HG02588 (cell line): ENCODE measurements around the gene PPIC.
A peak's percentile ranks its signal among the peaks of the same experiment; 100 is the strongest.
"Not testable (repeated sequence)": the region's sequence is repeated elsewhere in the genome, so short reads cannot be mapped to it uniquely, and the experiment has no call there.

Source experiments
- ATAC-seq: cut with Tn5 transposase; IDR thresholded peaks from one replicate; pipeline ENCODE4 v1.9.1; 2021; ENCODE audit warnings: mild to moderate bottlenecking, moderate library complexity; ENCODE audit not compliant: unreplicated experiment

The PPIC gene

DNA sequence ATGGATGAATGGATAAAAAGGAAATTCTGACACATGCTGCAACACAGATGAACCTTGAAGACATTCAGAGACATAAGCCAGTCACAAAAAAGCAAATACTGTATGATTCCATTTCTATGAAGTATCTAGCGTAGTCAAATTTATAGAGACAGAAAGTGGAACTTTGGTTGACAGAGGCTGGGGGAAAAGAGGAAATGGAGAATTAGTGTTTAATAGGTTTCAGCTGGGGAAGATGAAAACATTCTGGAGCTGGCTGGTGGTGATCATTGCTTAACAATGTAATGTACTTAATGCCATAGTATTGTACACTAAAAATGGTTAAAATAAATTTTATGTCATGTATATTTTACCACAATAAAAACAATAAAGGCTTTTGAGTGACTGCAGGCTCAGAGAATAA lies 24.2 kb downstream of the PPIC start:
- no peak for ATAC-seq

DNA sequence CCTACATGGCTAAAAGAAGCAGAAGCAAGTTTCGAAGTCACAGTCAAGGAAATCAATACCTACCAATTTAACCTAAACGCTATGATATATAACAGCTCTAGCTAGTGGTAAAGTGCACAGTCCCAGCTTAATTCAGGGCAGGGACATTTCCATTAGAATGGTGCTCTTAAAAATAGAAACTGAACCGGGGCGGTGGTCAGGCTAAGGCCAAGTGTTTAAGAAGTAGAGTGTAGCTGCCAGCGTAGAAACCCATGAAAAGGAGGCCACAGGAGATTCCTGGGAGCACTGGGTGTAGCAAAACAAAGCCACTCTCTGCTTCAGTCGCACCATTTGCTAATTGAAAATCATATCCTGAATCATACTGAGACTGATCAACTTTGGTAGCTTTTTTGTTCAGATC lies 28.8 kb downstream of the PPIC start:
- no peak for ATAC-seq

DNA sequence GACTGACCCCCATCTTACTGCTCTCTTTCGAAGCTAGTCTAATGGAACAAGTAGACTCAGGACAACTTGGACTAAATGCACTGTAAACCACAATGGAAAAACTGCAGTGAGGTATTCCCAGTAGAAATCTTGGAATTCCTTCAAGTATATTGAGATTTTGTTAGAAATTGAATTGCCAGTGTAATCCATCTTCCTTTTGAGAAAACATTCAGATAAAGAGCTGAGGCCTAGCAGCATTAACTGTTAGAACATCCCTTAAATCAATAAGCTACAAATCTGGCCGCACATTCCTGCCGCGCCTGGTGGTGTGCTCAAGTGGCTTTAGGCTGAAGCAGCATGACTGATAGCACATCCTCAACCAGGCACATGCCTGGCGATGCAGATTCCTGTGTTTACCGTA lies 29.3 kb downstream of the PPIC start:
- ATAC-seq = no peak

DNA sequence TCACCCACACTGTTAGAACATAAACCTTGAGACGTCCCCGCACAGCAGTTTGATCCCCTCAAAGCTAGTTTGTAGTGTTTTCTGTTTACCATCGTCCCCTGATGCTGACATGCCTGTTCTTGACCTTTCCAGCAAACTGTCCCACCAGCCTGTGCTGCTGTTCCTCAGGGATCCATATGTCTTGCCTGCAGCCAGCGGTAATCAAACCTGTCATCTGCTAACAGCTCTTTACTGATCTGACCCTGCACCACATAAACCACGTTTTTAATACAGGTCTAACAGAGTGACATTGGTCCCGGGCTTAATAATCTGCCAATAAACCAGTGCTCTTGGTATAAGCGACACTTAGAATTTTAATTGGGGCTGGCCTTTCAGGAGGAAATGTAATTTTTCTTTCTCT lies 34.7 kb downstream of the PPIC start:
- no peak for ATAC-seq

DNA sequence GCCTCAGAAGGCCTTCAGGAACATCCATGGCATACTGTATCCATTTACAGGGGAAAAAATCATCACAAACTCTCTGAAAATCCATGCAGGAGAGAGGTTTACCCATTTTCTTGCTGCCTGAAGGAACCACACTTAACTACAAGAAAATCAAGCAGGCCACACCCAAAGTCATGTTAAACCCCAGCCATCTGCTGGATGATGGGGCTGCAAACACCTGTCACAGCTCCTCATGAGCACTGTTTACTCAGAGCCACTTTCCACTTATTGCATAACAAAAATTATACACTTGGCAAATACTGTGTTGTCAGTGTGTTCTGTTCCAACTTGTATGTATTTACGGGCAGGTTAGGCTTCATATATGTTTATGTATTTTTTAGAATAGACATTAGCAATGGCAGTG lies 35.8 kb downstream of the PPIC start:
- ATAC-seq = no peak

DNA sequence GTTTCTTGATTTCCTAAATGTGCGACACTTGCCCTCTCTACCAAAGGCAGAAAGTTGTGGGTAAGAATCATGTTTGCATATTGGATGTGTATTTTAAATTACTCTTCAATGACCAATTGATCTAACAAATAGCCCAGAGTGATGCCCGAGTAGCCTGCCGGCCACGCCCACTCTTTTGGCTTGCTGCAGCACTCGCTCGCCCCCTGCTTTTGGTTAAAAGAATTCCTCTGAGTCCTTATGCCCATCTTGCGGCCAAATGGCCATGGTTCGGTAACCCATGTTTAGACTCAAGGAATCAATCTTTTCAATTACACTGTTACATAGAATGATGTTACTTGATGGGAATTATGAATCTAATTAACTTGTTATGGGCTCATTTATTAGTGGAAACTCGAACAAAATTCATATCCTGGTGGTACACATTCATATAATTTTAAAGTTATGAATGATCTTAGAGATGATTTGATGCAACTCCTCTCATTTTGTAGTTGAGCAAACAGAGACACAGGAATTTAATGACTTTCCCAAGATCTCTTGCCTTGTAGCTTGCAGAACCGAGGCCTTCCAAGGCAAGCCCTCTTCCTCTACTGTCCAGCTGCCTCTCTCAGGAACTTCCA lies 36.5 kb downstream of the PPIC start:
- peak; percentile 92 for ATAC-seq

DNA sequence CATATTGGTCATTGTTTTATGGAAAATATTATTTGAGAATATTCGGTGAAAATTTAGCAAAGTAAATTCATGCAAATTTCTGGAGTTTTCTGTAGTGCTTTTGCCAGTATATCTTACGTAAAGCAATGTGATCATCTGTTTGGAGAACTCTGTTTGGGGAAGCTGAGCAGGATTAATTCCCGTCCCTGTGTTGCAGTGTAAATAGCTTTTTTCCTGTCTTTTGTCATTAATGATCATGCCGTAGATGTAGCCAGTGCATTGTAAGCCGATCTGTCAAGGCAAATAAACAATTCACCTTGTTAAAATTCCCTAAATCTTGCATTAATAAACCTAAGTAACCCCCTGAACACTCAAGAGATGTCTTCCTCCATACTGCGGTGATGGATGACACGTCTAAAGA lies 39.2 kb downstream of the PPIC start:
- no peak for ATAC-seq

DNA sequence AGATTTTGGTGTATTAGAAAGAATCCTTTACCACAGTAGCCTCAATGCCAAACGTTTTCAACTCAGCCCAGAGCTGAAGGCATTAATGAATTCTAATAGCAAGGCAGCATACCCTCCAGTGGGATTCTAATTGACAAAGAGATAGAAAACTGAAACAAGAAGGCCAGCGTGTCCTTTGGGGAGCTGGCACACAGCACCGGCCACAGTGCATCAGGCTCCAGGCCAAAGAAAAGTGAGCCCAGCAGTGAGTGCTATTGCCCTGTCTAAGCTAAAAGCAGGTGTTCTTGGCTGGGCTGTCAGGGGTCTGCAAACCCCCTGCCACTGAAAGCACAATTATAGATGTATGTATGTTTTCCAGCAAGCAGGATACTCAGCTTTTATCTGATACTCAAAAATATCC lies 40.4 kb downstream of the PPIC start:
- ATAC-seq = no peak

DNA sequence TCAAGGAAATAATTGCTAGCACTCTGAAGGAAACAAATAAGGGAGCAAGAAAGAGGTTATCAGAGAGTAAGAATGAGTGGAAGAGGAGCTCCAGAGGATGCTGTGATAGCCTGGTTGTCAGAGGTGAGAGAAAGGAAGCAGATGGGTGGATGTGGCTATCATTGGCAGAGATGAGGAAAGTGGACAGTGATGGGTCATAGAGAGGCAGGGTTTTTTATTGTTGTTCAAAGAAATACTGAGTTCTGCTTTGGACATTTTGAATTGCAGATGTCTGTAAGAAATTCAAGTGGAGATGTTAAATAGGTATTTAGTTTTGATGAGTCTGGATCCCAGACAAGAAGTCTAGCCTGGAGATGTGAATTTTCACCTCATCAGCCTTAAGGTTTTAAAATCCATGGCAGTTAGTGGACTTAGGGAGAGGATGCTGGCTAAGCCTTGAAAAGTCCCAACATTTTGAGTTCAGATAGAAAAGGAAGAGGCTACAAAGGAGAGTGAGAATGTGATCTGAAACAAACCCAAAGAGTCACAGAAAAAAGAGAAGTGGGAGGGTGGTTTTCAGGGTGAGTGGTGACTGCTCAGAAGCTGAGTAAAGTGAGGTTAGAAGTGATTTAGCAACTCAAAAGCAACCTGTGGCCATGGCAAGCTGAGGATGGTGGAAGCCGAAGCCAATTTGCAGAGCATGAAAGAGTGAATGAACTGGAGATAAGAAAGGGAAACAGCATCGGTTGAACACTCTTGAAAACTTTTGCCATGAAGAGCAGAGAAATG lies 50.4 kb downstream of the PPIC start:
- peak; percentile 91 for ATAC-seq

DNA sequence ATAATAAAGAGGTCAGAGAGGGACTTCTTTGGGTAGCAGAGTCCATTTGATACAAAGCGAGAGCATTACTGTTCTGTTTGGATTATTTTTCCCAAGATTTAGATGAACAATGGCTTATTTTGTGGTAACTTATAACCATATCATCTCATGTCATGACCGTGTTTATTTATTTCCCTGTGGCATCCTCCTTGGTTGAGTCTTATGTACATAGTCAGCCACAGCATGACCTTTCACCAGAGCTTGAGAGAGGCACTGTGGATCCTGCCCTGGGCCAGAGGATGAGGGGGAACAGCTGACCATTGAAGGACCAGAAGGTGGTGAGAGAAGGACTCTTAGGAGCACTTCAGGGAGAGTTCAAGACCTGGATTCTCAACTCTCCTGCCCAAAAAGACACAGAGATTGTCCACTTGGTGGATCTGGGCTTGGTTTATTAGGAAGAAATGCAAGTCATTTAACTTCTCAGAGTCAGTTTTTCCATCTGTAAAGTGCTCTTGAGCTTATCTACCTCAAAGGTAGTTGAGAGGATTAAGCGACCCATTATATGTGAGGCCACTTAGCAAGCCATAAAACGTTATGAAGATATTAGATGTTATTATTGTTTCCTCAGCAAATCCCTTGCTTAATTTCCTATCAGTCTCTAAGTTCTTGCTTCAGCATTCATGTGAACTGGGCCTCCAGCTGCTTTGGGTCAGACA lies 51.4 kb downstream of the PPIC start:
- no peak for ATAC-seq

DNA sequence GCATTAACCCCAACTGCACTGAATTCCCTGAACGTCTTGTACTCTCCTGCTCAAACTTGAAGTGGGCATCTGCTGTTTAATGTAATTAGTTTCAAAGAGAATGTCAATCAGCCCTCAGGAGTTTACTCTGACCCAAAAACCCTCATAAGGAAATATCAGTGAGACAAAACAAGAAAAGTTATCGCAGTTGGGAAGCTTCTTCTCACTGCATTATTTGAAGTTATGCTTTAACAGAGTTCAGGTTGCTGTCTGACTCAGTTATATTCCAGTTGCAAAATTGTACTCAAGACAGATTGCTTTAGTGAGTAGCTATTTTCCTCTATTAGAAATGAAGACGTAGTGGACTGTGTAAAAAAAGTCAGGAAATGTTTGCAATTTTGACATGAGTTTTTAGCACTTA lies 52.1 kb downstream of the PPIC start:
- ATAC-seq = peak; percentile 47

DNA sequence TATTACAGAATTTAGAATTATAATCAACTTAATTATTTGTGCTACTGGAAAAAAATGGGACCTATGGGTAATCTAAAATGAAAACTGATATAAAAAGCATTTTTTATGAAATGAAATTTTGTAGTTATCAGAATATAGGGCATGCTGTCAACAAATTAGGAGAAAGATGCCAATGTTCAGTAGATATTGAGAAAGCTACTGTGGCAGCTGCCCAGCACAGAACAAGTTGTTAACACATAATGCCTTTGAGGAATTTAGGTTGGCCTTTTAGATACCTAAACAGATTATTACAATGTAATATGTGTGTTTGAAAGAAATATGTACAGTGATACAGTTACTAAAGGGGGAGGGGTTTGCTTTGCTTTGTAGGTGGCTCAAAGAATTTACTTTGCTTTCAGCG lies 54.1 kb downstream of the PPIC start:
- ATAC-seq = no peak

DNA sequence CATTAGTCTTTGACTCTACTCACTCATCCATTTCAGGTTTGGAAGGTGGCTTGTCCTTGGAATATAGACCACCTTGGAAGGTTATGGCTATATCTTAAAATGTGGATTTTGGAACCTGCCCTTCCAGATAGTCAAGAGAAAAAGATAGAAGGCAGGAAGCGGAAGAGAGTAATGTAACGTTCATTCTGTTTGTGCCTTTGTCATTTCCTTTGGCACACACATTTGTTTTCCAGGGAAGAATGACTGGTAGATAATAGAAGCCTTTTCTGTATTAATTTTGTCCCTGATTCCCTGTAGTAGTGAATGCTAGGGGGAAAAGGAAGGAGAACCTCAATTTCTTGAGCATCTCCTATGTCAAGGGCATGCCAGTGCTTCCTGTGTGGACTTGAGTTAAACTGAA lies 54.7 kb downstream of the PPIC start:
- ATAC-seq = no peak

DNA sequence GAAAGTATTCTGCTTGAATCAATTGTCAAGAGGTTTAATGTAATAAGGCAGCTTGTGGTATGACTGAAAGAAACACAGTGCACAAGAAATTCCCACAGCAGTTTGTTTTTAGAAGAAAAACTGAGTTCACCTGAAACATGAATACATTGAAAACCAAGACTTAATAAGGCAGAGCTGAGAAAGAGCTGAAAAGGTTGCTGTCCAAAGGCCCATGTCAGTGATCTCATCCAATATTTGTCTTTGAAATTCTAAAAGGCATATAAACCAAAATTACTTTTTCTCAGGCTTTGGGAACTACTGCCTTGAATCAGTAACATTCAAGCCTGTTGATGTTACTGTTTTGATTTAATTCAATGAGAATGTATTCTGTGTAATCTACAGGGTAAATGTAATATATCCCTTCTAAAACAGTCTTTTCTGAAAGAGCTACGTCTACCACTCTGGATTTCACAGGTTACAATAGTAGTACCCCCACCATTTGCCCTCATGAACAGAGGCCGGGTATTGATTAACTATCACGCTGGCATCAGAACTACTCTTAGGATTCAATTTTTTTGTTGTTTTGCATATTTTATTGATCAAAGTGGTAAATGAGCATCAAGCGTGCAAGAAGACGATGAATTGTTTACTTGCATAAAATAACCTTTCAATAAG lies 57.8 kb downstream of the PPIC start:
- ATAC-seq = no peak

DNA sequence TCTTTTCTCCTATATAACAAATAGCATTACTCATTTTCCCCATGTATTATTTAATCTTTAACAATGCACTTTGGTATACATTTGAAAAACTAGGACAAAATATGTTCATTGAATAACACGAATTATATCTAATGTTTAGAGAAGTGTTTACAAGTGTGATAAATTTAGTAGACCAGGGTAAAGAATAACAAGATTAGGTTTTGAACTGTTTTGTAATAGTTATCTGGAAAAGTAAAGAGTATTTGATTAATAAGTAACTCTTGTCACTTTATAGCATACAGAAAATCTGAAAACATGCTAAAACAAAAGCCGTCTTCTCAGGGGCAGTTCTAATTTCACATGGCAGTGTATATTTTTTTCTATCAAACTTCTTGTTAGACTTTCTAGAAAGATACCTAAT lies 58.5 kb downstream of the PPIC start:
- ATAC-seq = no peak

DNA sequence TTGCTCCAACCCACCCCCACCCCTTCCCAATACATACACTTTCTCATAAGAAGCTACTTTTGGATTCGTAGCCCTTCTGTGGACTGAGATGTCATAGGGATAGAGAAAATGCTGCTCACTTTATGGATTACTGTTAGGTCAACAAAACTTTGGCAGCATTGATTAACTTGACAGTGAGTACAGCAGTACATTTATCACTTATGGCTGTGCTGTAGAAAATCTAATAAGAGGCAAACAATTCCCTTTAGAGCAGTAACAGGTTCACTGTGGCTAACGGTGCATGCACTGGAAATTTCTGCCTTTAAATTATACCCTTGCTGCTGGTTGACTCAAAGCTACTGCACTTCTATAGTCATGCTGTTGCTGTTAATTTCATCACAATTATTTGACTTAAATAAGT lies 59.2 kb downstream of the PPIC start:
- ATAC-seq = no peak

DNA sequence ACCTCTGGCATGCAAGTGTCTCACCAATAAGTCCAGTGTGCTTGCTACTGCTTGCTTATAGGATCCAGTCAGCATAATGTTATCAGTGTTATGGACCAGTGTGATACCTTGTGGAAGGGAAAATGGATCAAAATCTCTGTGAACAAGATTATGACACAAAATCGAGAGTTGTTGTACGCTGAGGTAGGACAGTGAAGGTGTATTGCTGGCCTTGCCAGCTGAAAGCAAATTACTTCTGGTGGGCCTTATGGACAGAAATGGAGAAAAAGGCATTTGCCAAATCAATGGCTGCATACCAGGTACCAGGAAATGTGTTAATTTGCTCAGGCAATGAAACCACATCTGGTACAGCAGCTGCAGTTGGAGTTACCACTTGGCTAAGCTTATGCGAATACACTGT lies 62.3 kb downstream of the PPIC start:
- not testable (repeated sequence) for ATAC-seq

DNA sequence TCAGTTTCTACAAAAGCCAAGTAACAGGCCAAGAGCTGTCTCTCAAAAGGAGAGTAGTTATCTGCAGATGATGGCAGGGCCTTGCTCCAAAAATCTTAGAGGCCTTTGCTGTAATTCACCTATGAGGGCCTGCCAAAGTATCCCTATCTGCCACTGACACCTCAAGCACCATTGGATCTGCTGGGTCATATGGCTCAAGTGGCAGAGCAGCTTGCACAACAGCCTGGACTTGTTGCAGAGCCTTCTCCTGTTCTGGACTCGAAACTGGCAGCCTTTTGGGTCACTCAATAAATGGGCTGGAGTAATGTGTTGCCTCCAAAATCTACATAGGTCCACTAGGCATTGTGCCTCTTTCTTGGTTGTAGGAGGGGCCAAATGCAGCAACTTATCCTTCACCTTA lies 62.8 kb downstream of the PPIC start:
- not testable (repeated sequence) for ATAC-seq
